ENCODE measurements around the gene CASP6.

- TF ChIP-seq EZH2 (IDR thresholded peaks at IDR 0.05; ENCODE audit: insufficient read depth, low read length) (no peak), CTCF (IDR thresholded peaks at IDR 0.05; ENCODE audit: insufficient read depth, low read depth, low read length) (no peak)
Observed at GRCh38 chr4:109648997-109649575, 54.2 kb downstream of the CASP6 start.

Data from astrocyte (in vitro differentiated cells and primary cell).